ENCODE data around the gene STKLD1.
"Not testable (repeated sequence)": the region's sequence is repeated elsewhere in the genome, so short reads cannot be mapped to it uniquely, and the experiment has no call there.

STKLD1 gene

DNA sequence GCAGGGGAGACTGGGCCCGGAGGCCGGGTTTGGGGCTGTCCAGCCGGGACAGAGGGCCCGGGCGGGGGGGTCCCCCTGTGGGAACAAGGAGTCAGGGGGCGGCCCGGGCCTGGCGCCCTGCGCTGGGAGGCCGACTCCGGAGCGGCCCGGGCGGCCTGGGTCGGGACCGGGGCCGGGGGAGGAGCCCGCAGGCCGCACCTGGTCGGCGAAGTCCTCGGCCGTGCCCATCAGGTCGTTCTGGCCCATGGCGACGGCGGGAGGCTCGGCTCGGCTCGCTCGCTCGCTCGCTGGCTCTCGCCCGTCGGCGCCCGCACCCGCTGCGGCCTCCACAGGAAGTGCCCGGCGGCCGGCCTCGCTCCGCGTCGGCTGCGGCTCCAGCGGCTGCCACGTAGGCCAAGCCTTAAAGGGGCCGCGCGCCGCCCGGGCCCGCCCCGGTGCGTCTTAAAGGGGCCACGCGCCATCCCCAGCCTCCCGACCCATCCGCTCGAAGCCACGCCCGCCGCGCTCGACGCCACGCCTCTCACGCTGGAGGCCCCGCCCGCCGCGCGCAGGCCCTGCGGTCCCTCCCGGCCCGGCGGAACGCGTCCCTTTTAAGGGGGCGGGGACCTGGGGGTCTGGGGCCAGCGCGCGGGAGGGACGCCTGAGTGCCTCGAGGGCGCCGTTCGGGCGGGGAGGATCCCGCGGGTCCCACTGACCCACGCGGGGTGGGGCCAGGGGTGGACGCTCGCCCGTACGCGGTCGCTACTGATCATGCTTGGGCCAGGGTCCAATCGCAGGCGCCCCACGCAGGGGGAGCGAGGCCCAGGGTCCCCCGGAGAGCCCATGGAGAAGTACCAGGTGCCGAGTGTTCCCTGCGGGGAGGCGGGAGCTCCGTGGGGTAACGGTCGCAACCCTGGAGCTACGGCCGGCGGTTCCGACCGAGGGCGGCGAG lies at the start of gene STKLD1, which contains the start of gene SURF4:
Gene STKLD1 (plus strand): TSS at position 643 of the 931 bp plus-strand sequence. CDS start 108 bp downstream, at position 751.
Gene SURF4 (minus strand): TSS at position 337 of the 931 bp plus-strand sequence. CDS start 91 bp downstream, at position 246.
- DNase-seq (ENCODE audit: low spot score), result peak; percentile 95

DNA sequence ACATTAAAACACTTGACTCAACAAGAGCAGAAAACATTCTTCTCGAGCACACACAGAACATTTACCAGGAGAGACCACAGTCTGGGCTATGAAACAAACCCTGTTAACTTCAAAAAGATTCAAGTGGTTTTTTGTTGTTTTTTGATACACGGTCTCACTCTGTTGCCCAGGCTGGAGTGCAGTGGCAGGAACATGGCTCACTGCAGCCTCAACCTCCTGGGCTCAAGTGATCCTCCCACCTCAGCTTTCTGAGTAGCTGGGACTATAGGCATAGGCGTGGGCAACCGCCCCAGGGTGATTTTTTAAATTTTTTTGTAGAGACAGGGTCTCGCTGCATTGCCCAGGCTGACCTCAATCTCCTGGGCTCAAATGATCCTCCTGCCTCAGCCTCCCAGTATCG lies 49.1 kb upstream of the STKLD1 start:
- DNase-seq (ENCODE audit: low spot score), result not testable (repeated sequence)

DNA sequence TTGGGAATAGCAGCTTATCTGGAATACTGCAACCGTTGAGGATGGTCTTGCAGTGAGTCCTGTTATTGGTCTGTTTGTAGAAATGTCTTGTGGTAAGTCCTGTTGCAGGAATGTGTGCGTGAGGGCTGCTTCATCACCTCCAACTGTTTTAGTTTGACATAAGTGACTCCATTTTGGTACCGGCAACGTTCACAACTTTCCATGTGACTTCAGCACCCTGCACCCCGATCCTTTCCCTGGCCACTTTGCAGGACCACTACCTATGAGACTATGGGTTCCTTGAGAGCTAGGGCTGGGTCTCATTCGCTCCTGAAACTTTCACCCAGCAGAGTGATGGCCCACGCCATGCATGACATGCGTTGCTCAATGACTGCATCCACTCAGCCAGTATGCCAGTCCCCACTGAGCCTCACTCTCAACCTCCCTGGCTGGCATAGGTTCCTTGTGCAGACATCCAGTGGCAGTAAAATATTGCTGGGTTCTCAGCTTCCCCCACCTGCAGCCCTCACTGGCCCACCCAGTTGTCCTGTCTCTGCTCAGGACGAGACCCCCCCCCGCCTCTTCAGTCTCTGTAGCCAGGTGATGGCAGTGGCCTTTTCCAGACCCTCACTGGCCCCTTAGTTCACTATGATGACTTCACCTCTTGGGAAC lies 48.2 kb upstream of the STKLD1 start:
- DNase-seq (ENCODE audit: low spot score), result no peak

DNA sequence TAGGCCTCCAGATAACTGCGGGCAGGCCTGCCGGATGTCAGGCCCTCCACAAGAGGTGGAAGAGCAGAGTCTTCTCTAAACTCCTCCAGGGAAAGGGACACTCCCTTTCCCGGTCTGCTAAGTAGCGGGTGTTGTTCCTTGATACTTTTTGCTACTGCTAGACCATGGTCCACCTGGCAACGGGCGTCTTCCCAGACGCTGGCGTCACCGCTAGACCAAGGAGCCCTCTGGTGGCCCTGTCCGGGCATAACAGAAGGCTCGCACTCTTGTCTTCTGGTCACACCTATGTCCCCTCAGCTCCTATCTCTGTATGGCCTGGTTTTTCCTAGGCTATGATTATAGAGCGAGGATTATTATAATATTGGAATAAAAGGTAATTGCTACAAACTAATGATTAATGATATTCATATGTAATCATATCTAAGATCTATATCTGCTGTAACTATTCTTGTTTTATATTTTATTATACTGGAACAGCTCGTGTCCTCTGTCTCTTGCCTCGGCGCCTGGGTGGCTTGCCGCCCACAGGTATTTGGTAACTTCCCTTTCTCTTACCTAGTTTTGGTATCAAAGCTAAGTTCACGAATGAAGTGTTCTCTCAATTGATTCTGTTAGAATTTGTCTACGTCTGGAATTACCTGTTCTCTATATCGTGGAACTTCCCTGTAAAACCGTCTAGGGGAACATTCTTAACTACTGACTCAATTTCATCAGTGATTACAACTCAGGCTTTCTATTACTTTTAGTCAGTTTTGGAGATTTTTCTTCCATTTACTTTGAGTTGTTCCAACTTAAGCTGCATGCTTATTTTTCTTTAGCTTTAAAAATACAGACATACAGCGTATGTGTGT lies 46.6 kb upstream of the STKLD1 start:
- DNase-seq (ENCODE audit: low spot score), result not testable (repeated sequence)

DNA sequence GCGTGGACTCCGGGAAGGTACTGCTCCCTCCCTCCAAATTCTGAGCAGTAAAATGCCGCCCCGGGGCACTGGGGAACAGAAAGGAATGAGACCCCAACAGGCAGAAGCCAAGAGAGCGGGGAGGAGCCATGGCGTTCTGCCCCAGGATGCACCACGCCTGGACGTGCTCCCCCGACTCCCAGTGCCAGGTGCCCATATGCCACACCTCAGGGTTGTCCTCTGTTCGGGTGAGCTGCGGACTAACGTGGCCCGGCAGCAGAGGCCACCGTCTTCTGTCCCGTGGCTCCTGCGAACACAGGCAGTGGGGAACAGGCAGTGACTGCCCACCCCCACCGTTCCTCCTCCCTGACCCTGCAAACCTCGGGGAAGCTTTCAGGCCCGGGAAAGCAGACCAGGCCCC lies 44.9 kb upstream of the STKLD1 start:
- DNase-seq (ENCODE audit: low spot score), result no peak

DNA sequence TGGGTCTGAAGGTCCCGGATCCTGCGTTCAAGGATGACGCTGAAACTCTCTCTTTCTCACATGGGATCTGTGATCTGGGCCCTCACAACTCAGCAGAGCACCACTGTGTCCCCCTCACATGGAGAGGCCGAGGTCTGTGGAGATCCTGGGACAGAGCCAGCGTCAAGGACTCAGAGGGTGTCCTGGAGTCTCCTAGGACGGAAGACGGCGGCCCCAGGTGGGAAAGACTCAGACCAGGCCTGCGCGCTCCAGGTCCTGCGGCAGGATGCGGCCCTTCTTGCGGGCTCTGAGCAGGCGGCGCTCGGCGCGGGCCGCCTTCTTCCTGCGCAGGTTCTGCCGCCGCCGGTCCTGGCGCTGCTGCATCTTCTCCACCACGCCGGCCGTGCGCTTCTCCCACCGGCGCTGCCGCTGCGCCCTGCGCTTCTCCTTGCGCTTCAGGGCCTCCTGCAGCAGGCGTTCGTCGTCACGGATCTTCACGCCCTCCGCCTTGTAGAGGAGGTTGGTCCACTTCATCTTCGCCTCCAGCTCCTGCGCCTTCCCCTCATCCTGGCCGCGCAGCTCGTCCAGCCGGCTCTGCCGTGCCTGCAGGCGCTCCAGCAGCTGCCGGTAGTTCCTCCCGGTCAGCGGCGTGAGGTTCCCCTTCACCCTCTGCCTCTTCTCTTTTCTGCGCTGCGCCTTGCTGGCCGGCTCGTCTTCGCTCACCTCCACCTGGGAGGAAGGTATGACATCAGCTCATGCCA lies 44.4 kb upstream of the STKLD1 start:
- no peak for DNase-seq (ENCODE audit: low spot score)

DNA sequence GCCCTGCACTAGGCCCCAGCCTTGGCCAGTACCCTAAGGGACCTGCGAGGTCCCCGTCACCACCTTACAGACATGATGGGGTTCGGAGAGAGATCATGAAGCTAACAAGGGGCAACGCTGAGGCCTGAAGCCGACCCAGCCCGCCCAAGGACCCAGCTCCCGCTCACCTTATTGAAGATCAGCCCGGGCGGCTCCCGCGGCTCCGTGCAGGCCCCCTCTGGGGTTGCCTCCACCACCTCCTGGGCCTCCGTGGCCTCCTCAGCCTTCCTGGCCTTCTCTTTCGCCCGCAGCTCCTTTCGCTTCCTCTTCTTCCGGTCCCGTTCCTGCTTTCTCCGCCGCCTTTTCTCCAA lies 43.8 kb upstream of the STKLD1 start:
- DNase-seq (ENCODE audit: low spot score), result no peak

DNA sequence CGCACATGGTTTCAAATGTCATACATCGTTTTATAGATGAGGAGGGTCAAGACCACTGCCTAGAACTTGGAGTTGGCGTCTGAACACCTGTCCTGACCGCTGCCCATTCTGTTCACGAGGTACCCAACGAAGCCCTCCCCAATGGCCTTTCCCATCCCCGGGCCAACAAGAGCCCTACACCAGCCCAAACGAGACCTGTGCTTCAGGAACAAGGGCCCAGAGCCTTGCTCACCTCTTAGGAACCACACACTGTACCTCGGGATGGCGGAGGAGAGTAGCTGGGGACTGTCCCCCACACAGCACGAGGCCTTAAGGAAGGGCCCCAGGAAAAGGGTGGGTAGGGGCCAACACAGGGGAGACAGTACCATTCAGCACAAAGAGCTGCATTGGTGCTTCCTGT lies 43.2 kb upstream of the STKLD1 start:
- no peak for DNase-seq (ENCODE audit: low spot score)

DNA sequence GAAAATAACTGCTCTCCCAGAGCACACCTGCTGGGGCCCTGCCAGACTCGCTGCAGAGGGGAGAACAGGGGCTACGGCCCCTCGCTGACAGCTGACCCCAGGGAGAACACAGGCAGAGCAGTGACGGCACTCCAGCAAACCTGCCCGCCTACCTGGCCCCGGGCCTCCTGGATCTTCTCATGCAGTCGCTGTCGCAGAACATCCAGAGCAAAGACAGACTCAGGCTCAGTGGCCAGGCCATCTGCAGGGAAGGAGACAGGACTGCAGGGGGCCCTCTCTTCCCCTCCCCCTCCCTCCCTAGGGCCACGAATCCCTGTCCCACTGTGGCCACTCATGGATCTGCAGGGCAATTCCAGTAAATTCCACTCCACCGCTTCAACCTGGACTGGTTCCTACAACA lies 42.6 kb upstream of the STKLD1 start:
- DNase-seq (ENCODE audit: low spot score), result no peak

DNA sequence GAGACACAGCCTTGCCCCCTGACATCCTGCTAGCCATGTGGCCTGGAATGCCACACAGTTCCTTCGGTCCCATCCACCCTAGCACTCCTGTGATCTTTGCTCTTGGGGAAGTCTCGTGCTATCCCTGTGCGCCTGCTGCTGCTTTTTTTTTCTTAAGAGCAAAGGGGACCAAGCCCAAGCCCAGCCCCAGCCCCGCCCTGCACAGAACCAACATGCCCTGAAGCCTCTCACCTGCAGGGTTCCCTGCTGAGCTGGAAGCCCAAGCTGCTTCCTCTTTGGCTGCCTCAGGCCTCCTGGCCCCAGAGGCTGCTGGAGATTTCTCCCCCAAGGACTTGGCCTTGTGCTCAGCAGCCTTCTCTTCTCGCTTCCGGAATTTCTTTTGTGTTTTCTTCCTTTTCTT lies 42.0 kb upstream of the STKLD1 start:
- DNase-seq (ENCODE audit: low spot score), result no peak

DNA sequence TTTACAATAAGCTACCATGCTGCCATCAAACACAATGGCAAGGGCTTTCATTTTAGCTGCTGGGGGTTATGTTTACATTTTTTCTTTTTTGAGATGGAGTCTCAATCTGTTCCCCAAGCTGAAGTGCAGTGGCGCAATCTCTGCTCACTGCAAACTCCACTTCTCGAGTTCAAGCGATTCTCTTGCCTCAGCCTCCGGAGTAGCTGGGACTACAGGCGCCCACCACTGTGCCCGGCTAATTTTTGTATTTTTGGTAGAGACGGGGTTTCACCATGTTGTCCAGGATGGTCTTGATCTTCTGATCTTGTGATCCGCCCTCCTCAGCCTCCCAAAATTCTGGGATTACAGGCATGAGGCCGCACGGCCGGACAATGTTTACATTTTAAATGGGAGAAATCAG lies 41.3 kb upstream of the STKLD1 start:
- not testable (repeated sequence) for DNase-seq (ENCODE audit: low spot score)

DNA sequence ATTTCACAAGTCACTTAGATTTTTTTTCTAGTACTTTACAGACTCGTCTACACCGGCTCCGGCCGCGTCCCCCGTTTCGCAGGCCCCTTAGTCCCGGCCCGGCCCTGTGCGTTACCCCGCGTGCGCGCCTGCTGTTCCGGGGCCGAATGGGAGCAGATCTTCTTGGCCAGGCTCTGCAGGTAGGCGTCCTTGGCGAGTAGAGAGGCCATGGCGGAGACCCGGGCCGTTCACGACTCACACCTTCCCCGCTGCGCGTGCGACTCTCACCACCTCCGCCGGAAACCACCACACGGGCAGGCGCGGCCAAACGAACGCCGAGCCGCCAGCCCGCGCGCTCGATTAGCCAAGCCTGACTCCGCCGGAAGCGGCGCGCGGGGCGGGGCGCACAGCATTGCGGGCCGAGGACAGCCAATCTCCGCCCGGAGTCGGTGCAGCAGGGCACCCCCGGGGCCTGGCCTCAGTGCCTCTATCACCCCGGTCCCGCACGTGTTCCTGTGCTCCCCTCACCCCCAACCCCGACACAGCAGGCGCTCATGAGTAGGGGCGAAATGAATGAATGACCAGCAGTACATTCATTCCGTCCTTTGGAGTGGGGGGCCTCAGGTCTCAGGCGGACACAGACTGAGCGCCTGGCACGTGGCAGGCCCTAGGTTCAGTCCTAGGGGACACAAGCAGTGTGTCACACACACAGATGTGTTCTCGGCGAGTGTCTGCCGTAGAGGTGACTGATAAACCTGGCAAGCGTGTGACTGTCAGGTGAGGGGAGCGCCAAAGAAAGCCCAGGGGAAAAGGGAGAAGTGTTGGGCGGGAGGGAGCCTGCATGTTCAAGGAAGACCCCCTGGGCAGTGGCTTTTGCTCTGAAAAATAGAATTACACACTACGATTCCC lies 40.0 kb upstream of the STKLD1 start, which contains the start of gene SURF6:
Gene SURF6 (minus strand): TSS at position 265 of the 888 bp plus-strand sequence. CDS start 56 bp downstream, at position 209.
- peak; percentile 81 for DNase-seq (ENCODE audit: low spot score)

DNA sequence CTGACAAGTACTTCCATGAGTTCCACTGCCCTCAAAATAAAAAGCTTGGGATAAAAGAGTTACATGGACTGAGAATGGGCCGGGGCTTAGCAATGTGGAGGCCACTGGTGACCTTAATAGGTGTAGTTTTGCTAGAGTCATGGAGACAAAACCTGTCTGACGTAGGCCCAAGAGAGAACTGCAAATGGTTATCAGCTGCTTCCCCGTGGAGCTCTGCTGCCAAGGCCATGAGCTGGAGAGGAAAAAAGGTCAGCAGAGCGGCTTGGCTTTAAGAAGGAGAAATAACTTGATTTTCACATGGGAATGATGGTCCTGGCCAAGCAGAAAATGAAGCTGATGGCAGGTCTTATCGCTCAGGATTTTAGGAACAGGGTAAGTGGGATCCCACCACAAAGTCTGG lies 36.5 kb upstream of the STKLD1 start:
- no peak for DNase-seq (ENCODE audit: low spot score)

DNA sequence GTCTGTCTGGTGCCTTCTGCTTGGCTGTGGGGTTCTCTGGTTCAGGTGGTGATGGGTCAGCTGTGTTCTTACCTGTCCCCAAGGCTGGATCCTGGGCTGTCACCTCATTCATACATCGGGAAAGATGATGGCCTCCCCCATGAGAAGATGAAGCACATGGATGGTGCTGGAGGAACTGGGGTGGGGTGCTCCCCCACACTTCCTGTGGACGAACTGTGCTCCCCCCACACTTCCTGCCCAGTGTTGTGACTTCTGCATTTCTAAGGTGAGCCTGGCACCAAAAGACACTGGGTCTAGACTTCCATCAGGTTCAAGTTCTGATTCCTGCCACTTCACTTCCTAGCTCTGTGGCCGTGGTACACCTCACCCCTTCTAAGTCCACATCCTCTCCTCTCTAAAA lies 35.9 kb upstream of the STKLD1 start:
- DNase-seq (ENCODE audit: low spot score), result no peak

DNA sequence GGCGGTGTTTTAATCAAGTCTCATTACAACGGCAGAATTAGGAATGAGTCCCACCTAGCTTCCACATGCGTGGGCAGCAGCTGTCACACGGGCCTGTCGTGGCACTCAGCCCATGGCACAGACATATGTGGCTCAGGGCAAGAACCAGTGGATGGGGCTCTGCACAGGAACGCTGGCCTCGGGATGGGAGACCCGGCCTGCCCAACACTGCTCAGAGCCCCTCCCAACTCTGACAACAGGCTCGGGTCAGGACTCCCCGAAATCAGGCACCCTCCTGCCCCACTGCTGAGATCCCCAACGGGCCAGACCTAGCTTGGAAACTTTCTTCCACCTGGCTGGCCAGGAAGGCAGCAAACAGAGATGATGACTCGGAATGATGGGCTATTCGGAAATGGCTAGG lies 35.2 kb upstream of the STKLD1 start:
- no peak for DNase-seq (ENCODE audit: low spot score)

DNA sequence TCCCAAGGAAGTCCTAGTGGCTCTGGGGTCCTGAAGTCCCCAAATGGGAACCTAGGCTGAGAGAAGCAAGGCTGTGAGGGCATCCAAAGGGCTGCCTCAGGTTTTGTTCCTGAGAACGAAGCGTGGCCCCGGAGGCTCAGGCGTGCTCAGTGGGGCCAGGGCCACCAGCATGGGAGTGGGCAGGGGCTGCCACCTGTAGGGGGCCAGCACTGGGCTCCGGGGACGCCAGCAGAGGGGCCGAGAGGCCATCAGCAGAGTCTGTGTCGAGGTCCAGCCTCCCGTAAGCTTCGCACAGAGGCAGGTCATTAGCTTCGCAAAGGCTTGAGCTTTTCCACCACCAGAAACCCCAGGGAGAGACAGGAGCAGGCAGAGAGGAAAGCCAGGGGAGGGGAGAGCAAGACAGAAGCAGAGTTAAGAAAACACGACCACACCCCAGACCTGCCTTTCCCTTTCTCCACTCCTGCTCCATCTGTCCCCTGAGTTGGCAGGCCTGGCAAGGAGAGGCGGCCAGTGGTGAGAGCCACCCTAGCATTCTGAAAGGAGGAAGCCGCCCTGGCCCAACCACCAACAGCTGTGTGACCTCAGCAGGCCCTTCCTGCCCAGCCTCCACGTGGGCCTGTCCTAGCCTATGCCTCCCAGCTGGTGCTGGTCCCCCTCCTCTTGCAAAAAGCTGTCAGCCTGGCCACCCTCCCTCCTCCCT lies 34.6 kb upstream of the STKLD1 start:
- DNase-seq (ENCODE audit: low spot score), result no peak

DNA sequence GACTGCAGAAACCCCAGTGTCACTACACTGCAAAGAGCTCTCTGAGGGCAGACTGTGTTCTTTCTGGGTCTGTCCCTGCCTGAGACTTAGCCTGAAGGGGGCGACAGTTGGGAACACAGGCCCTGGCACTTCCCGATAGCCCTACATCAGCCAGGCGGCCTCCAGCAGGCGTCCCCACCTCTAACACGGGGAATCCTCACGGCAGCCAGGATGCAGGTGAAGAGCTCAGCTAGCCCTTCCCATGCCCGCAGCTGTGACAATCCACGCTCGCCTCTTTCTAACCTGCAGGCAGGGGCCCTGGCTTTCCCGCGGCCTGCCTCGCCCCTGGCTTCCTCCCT lies 34.1 kb upstream of the STKLD1 start:
- DNase-seq (ENCODE audit: low spot score), result no peak

DNA sequence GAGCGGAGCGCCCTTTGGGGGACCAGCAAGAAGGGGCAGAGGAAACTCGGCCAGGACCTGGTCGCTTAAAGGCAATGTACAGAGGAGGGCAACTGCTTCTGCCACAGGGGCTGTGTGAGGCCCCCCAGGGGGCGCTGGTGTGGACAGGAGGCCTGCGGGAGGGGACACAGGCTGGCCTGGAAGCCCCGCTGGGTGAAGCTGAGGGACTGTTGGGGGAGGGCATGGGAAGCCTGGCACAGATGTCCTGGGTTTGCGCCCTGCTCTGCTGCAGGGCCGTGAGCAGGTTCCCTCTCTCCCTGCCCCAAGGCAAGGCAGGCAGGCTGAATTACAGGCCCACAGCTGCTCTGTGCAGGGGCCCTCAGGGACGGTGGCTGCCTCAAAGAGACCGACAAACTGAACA lies 33.6 kb upstream of the STKLD1 start:
- DNase-seq (ENCODE audit: low spot score), result no peak

DNA sequence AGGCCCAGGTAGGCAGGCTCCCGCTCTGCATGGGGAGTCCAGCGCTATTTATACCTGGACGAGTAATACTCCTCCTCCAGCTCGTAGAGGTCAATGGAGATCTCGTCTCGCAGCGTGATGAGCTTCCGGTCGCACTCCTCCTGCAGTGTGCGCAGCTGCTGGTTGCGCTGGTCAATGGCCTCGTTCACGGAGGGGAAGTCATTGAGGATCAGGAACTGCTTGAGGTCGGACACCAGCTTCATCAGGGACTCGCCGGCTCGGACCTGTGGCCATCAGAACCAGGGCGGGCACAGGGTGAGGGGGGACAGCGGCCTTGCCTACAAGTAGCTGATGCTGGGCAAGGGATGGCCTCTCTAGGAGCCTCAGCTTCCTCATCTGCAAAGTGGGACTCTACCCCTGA lies 32.1 kb upstream of the STKLD1 start:
- no peak for DNase-seq (ENCODE audit: low spot score)

DNA sequence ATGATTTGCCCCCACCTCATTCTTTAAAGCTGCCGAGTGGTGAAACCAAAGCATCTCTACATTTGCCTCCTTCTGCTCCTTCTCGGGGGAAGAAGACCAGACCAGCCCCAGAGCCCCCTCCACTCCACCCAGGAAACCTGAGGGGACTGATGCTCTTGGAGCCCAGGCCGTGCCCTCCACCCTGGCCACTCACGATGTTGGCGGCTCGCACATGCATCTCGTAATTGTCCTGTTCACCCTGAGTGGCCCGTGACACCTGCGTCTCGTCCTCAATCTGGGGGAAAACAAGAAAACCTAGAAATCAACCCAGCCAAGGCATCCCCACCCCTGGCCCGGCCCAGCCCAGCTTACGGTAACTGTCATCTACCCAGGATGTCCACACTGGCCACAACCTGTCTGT lies 31.2 kb upstream of the STKLD1 start:
- no peak for DNase-seq (ENCODE audit: low spot score)
